Upper lobe of right lung (tissue), 1 donor: ENCODE results near the gene RNASET2. TPM values are rescaled to one million over a fixed set of nuclear protein-coding genes. Genes with fewer than 3 reads are reported as not detected.
A peak's percentile ranks its signal among the peaks of the same experiment; 100 is the strongest.

ENCODE experiments used
- ATAC-seq: fragments of 200-7000 bp; cut with Tn5 transposase; one replicate; pipeline ENCODE4 v1.9.1; 2020; ENCODE audit warnings: mild to moderate bottlenecking, moderate library complexity
- DNase-seq: peaks from one replicate; pipeline ENCODE4 v3.0.0-alpha.2; 2020
- H3K27ac ChIP-seq: fragments of 200-600 bp; one replicate; pipeline ENCODE4 v1.8.0; 2022
- H3K27me3 ChIP-seq: fragments of 200-600 bp; one replicate; pipeline ENCODE4 v1.8.0; 2022; ENCODE audit warnings: mild to moderate bottlenecking
- H3K36me3 ChIP-seq: fragments of 200-600 bp; one replicate; pipeline ENCODE4 v1.8.0; 2022
- H3K4me1 ChIP-seq: fragments of 200-600 bp; one replicate; pipeline ENCODE4 v1.8.0; 2022
- H3K4me3 ChIP-seq: fragments of 200-600 bp; one replicate; pipeline ENCODE4 v1.8.0; 2022; ENCODE audit warnings: mild to moderate bottlenecking
- H3K9me3 ChIP-seq: fragments of 200-600 bp; one replicate; pipeline ENCODE4 v1.8.0; 2022
- intact Hi-C: fragments of 100-400 bp; cut with DNase I; formaldehyde crosslinking; loops from one replicate; pipeline ENCODE4 v1.11.0; 2022
- total RNA-seq: library from RNA; stranded (reverse); fragmentation: NEBNext Ultra II Directional; extraction: Animal tissue kit (Norgen Biotek cat#: 25700); gene quantifications from one replicate; pipeline ENCODE4 v1.2.1, GENCODE V29; 2021
- TF ChIP-seq, protein P1 (sequence below): fragments of 200-600 bp; IDR thresholded peaks from one replicate; pipeline ENCODE4 v1.8.0; 2022; ENCODE audit warnings: antibody characterized with exemption
- donor health status: DM: no; HTN: yes; CAD: no; lungs with severe emphysema.

The RNASET2 gene
- total RNA-seq, 1 donor from 2014 or later: 73.1 TPM

DNA sequence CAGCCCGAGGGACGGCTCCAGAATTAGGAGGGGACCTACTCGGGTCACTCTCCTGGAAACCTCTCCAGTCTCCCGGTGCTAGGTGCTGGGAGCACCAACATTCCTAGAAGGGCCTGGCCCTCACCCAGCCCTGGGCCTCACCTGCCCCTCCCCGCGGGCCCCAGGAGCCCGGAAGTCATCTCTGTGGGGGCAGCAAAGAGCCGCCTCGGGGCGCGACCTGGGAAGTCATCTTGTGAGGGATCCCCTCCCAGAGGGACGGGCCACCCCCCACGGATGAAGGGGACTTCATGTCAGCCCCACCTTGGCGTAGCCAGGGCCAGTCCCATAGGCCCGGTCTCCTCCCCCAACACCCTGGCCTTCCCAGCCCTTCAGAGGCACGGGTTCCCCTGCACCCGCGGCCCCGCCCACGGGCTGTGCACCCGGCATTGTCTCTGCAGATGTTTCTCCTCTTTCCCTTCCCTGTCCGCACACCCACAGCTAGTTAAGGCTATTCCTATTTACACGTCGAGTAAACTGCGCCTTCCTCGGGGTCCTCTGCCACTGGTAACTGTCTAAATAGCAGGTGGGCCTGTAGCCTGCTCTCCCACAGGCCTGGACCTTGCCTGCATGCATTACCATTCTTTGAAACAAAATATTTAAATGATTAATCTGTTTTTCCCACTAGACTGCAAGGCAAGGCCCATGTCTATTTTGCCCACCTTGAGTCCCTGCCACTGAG, 896 bp upstream of the RNASET2 start:
- Histone ChIP-seq H3K36me3 (no peaks in the 10 kb centered on the region), H3K4me3 (peak overlapping the region; percentile 94), H3K27ac (peak overlapping the region; percentile 93), H3K27me3 (no peaks in the 10 kb centered on the region), H3K9me3 (no peaks in the 10 kb centered on the region), H3K4me1 (peaks cover 20% of the 10 kb centered on the region)
- intact Hi-C loops: no loop called here
- TF ChIP-seq, protein P1, sequence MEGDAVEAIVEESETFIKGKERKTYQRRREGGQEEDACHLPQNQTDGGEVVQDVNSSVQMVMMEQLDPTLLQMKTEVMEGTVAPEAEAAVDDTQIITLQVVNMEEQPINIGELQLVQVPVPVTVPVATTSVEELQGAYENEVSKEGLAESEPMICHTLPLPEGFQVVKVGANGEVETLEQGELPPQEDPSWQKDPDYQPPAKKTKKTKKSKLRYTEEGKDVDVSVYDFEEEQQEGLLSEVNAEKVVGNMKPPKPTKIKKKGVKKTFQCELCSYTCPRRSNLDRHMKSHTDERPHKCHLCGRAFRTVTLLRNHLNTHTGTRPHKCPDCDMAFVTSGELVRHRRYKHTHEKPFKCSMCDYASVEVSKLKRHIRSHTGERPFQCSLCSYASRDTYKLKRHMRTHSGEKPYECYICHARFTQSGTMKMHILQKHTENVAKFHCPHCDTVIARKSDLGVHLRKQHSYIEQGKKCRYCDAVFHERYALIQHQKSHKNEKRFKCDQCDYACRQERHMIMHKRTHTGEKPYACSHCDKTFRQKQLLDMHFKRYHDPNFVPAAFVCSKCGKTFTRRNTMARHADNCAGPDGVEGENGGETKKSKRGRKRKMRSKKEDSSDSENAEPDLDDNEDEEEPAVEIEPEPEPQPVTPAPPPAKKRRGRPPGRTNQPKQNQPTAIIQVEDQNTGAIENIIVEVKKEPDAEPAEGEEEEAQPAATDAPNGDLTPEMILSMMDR: no peak
- DNase-seq (peak; percentile 88), ATAC-seq (peak; percentile 68)

DNA sequence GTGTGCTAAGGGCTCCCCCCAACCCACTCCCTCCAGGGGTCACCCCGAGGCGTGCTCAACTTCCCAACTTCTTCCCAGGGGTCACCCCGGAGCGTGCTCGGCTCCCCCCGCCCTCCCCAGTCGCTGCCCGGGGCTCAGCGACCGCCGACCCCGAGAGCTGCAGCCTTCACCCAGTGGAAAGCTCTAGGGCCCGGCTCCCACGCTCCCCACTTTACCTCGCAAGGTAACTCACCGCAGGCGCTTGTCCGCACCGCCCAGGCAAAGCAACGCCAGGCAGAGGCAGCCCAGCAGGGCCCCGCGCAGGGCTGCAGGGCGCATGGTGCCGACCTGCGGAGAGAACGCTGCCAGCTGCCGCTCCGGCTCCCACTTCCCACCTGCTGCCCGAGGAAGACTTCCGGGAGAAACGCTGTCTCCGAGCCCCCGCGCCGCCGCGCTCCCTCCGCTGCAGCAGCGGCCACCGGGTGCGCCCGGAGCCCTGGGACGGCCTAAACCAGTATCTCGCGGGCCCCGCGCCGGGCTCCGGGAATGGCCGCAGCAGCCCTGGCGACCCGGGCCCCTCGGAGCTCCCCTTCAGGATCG, 396 bp downstream of the RNASET2 start:
- Histone ChIP-seq H3K4me3 (peak overlapping the region; percentile 94), H3K27ac (peak overlapping the region; percentile 71), H3K4me1 (peaks cover 23% of the 10 kb centered on the region), H3K9me3 (no peaks in the 10 kb centered on the region), H3K27me3 (no peaks in the 10 kb centered on the region), H3K36me3 (no peaks in the 10 kb centered on the region)
- intact Hi-C loops: no loop called here
- TF ChIP-seq, protein P1: no peak
- no peak for DNase-seq
- ATAC-seq: peak; percentile 47

DNA sequence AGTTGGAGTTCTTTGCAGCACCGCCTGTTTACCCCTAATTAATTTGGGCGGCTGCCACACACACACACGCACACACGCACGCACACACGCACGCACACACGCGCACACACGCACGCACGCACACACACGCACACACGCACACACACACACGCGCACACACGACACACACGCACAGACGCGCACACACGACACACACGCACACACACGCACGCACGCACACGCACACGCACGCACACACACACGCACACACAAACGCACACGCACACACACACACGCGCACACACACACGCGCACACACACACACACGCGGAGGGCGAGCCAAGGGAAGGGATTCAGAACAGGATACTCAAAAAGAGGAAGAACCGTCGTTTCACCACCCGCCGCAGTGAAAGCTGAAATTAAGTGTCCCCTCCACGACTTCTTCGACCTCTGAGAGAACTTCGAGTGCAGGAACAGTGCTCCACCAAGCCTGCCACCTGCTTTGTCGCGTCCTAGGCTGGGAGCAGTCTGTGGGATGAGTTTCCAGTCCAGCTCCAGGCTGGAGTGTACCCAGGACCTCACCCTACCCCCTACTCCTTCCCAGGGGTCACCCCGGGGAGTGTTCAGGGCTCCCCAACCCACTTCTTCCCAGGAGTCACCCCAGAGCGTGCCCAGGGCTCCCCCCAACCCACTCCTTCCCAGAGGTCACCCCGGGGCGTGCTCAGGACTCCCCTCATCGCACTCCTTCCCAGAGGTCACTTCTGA, 1.1 kb downstream of the RNASET2 start:
- Histone ChIP-seq H3K4me3 (peak overlapping the region; percentile 94), H3K27ac (peak overlapping the region; percentile 71), H3K27me3 (no peaks in the 10 kb centered on the region), H3K9me3 (no peaks in the 10 kb centered on the region), H3K36me3 (no peaks in the 10 kb centered on the region), H3K4me1 (peaks cover 23% of the 10 kb centered on the region)
- peak; percentile 0 for ATAC-seq
- DNase-seq: peak; percentile 75
- TF ChIP-seq, protein P1: no peak
- intact Hi-C loops: no loop called here

DNA sequence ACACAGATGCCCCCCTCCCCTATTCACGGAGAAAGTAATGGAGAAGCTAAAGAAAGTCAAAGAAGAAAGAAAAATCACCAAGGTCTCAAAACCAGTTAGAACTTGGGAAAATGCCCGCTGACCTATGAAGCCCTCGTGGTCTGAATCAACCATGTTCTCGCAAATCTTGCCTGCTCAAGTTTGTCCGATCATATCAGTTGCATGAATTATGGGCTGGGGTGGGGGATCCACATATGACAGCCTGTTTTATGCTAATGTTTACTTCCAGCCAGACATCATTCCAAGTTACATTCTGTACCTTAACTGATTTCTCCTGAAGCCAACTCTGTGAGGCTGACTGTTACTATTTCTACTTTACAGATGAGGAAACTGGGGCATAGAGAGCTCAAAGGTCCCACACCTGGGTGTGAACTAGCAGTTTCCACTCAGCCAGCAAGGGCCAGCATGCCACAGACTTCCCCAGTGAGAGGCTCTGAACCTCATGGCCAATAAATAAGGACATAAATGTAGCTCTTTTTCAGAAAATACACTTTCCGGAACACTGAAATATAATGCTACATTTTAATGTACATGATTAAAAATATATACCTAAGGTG, 2.1 kb downstream of the RNASET2 start:
- Histone ChIP-seq H3K27me3 (no peaks in the 10 kb centered on the region), H3K4me3 (no peak overlapping the region)
- intact Hi-C loops: no loop called here

More for the DNA sequence above, 2.1 kb downstream of the RNASET2 start:
- TF ChIP-seq, protein P1: no peak
- H3K9me3 ChIP-seq: no peaks in the 10 kb centered on the region
- DNase-seq: no peak
- H3K36me3 ChIP-seq: no peaks in the 10 kb centered on the region
- no peak for ATAC-seq
- H3K27ac ChIP-seq: no peak overlapping the region
- peaks cover 19% of the 10 kb centered on the region for H3K4me1 ChIP-seq
